ENCODE measurements around the gene PCNX4. TPM values are rescaled to one million over a fixed set of nuclear protein-coding genes. Genes with fewer than 3 reads are reported as not detected.

Gene PCNX4
- total RNA-seq, 4 donors from 2014 or later, result 63.5 to 139 (median 85.4) TPM

DNA sequence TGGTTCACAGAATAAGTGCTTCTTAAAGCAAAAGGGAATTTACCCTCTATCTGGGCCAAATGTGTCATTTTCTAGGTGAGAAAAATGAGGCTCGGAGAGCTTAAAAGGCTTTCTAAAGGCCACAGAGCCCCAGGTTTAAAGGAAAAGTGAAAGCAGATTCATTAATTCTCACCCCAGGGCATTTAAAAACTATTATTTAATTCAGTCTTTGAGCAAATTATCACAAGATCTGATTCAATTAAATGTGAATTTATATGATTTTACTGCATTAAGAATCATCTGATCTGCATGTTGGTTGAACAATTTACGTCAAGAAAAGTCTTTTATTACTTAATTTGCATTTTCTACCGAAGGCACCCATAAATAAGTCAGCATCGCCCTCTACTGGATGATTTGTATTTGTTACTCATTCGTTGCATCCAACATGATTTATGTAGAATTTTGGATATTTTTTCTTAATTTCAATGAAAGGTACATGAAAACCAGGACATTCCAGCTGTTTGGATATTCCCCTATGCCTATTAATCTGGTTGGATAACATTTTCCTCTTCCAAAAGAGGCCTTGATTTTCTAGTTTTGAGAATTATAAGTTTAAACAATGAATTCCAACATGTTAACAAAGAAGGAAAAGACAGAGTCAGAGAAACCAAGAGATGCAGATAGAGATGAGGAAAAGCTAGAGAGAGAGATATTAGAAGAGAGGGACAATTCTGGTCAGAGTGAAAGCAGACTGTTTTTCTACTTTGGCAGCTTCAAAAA lies 92.6 kb downstream of the PCNX4 start:
- H3K27me3 ChIP-seq, result no peaks in the 10 kb centered on the region
- WGBS, 2 donors, result 1 to 2% methylated on average over 5 of the region's 5 CpGs
- no peaks in the 10 kb centered on the region for H3K4me1 ChIP-seq
- no peaks in the 10 kb centered on the region for H3K9me3 ChIP-seq
- no peaks in the 10 kb centered on the region for H3K36me3 ChIP-seq
- H3K27ac ChIP-seq, result peak overlapping the region in 2 of 3 donors; percentile 11 to 33
- intact Hi-C loops (cut with DNase I), result loop anchor here (5.0 kb wide), 2 partner anchors 122 to 217 kb away; no protein-coding TSS in a partner anchor
- TF ChIP-seq, protein P1, sequence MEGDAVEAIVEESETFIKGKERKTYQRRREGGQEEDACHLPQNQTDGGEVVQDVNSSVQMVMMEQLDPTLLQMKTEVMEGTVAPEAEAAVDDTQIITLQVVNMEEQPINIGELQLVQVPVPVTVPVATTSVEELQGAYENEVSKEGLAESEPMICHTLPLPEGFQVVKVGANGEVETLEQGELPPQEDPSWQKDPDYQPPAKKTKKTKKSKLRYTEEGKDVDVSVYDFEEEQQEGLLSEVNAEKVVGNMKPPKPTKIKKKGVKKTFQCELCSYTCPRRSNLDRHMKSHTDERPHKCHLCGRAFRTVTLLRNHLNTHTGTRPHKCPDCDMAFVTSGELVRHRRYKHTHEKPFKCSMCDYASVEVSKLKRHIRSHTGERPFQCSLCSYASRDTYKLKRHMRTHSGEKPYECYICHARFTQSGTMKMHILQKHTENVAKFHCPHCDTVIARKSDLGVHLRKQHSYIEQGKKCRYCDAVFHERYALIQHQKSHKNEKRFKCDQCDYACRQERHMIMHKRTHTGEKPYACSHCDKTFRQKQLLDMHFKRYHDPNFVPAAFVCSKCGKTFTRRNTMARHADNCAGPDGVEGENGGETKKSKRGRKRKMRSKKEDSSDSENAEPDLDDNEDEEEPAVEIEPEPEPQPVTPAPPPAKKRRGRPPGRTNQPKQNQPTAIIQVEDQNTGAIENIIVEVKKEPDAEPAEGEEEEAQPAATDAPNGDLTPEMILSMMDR (IDR thresholded peaks at IDR 0.05), result peak; percentile 53 to 97 (median 78)
- TF ChIP-seq POLR2A (IDR thresholded peaks at IDR 0.05), result no peak
- no peak for DNase-seq
- H3K4me3 ChIP-seq (replicated peaks in 1 of 3), result peak overlapping the region in 1 of 3 donors; percentile 2

DNA sequence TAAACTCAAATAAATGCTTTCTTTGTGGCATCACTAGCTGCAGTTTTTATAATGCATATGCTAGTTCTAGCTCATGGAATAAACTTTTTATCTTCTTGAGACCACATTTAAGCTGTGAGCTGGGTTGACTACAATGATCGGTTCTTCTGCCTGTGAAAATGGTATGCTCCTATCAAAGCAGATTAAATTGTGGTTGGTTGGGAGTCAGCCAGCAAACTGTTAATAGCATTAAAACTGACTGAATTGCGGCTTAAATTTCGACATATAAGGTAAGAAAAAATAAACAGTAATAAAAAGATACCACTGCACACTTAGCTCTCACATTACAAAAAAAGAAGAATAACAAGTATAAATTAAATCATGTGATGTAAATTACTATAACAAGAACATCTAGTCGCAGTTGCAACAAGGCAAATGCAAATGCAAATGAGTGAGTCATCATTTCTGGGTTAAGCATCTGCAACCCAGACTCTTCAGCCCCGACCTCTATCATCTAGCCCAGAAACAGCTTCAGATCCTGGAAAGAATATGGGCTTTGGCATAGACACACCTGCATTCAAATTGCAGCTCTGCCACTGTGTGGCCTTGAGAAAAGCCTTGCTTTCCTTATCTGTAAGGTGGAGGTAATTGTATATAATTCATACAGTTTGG lies 93.3 kb downstream of the PCNX4 start:
- no peak overlapping the region for H3K27ac ChIP-seq
- TF ChIP-seq, protein P1 (IDR thresholded peaks at IDR 0.05), result no peak
- no peak for TF ChIP-seq POLR2A (IDR thresholded peaks at IDR 0.05)
- intact Hi-C loops (cut with DNase I), result loop anchor here (5.0 kb wide), 2 partner anchors 123 to 218 kb away; no protein-coding TSS in a partner anchor
- H3K27me3 ChIP-seq, result no peaks in the 10 kb centered on the region
- no peaks in the 10 kb centered on the region for H3K4me1 ChIP-seq
- no peaks in the 10 kb centered on the region for H3K36me3 ChIP-seq
- DNase-seq, result no peak
- no peak overlapping the region for H3K4me3 ChIP-seq (replicated peaks in 1 of 3)
- no peaks in the 10 kb centered on the region for H3K9me3 ChIP-seq
- 67 to 68% methylated on average over 5 of the region's 5 CpGs for WGBS, 2 donors

GRCh38 chr14:60188115-60188514 lies 96.4 kb downstream of the PCNX4 start:
- H3K36me3 ChIP-seq, result no peaks in the 10 kb centered on the region
- DNase-seq, result no peak
- H3K9me3 ChIP-seq, result no peaks in the 10 kb centered on the region
- WGBS, 2 donors, result 70 to 78% methylated on average over 3 of the region's 3 CpGs
- no peak overlapping the region for H3K27ac ChIP-seq
- TF ChIP-seq POLR2A (IDR thresholded peaks at IDR 0.05), result no peak
- TF ChIP-seq, protein P1 (IDR thresholded peaks at IDR 0.05), result no peak
- intact Hi-C loops (cut with DNase I), result no loop called here
- no peaks in the 10 kb centered on the region for H3K27me3 ChIP-seq
- no peak overlapping the region for H3K4me3 ChIP-seq (replicated peaks in 1 of 3)
- H3K4me1 ChIP-seq, result no peaks in the 10 kb centered on the region

GRCh38 chr14:60188696-60189095 lies 97.0 kb downstream of the PCNX4 start:
- no peaks in the 10 kb centered on the region for H3K27me3 ChIP-seq
- no peaks in the 10 kb centered on the region for H3K4me1 ChIP-seq
- intact Hi-C loops (cut with DNase I), result no loop called here
- 83 to 88% methylated on average over 1 of the region's 1 CpG for WGBS, 2 donors
- no peak for DNase-seq
- no peaks in the 10 kb centered on the region for H3K9me3 ChIP-seq
- TF ChIP-seq, protein P1 (IDR thresholded peaks at IDR 0.05), result no peak
- no peak for TF ChIP-seq POLR2A (IDR thresholded peaks at IDR 0.05)
- no peak overlapping the region for H3K27ac ChIP-seq
- no peaks in the 10 kb centered on the region for H3K36me3 ChIP-seq
- no peak overlapping the region for H3K4me3 ChIP-seq (replicated peaks in 1 of 3)

All from thyroid gland (tissue), 4 donors.